ENCODE data around the gene EFEMP1. TPM values are rescaled to one million over a fixed set of nuclear protein-coding genes. Genes with fewer than 3 reads are reported as not detected.

The EFEMP1 gene
- polyA plus RNA-seq, 3 donors: 86.6 to 96.4 (median 95.5) TPM

DNA sequence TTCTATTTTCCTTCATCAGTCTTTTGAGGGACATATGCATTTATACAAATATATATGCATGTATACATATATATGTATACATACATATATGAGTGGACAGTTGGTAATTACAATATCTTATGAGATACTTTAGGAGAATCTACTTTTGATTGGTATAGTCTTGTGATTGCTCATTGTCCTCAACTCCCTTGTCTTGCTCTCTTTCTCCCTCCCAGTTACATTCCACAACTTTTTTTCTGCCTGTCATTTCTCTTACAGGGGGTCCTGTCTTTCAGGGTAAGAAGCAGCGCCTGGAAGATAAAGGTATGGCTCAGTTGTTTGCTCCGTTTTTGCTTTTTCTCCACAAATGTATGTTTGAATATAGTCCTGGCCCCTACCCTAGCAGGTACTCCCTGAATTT, 19.9 kb downstream of the EFEMP1 start:
- DNase-seq: no peak

DNA sequence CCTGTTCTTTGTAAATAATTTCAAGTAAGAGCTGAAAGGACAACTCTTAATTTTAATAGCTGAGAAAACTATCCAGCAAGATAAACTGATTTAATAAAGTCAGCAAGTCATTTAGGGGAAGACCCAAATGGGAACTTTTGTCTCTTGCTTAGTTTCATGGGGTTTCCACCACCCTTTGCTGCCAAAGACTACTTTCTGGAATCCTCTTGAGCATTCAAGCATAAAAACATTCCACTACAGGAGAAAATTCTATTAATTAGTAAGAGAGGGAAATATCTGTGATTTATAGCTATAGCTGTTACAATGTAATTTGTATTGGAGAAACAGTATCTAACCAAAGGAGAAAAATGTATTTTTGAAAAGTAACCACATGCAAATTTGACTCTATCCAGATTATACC, 20.6 kb downstream of the EFEMP1 start:
- DNase-seq: no peak

DNA sequence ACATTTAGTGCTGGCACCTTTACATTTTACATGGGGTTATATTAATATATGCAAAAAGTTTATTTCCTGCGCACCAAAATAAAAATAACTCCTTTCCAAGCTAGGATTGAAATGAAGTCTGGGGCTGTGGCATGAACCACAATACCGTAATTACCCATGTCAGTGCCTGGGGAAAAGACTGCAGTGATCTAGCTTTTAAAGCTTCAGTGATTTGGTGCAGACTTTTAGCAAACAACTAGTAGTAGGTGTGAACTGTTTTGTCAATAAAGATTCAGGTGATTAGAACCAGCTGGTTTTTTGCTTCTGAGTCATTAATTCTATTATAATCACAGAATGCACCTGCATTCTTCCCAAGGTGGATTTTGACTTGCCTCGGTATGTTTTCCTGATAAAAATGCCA, 21.2 kb downstream of the EFEMP1 start:
- no peak for DNase-seq

DNA sequence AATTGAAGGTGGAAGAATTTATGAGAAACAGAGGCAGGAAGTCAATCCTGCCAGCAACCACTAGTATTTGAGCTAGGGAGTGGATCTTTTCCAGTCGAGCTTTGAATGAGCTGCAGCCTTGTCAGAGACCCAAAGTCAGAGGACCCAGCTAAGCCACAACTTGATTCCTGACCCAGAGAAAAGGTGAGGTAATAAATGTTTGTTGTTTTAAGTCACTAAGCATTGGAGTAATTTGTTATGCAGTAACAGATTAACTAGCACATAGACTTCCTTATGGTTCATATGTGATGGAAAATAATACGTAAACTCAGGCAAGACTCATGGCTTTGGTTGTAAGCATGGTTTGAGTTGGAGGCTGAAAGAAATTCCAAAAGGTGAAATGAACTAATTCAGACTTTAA, 21.6 kb downstream of the EFEMP1 start:
- no peak for DNase-seq

DNA sequence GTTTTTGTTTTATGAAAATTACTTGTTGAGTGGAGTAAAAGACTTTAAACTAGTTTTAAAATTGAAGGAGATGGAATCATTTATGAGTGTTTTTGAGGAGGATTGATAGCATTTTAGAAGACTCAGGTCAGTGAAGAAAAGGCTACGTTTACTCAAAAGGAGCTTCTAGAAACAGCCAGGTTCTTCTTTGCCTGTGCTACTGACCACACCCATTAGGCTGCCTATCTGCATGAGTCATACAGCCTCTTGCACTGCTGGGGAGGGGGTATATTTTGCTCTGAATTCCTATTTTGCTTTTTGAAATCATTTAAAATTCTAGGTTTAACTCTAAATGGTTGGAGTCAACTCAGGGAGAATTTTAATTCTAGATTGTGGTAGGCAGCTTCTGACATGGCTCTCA, 22.3 kb downstream of the EFEMP1 start:
- DNase-seq: no peak

DNA sequence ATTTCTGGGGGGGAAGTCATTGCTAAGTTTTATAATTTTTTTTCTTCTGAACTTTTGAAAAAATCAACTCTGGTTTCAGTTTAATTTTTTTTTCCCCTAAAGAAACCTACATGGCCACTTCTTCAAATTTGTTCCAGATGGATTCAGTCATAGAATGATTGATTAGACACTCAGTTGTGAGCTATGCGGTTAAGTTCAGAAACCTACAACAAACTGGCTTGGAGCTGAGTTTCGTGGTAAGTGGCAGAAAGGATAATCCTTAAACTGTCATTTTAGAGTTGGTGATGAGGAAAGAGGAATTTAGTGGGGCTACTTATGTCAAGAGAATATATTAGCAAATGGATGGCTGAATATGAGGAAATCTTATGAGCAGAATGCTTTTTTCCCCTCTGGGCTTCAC, 23.7 kb downstream of the EFEMP1 start:
- no peak for DNase-seq

DNA sequence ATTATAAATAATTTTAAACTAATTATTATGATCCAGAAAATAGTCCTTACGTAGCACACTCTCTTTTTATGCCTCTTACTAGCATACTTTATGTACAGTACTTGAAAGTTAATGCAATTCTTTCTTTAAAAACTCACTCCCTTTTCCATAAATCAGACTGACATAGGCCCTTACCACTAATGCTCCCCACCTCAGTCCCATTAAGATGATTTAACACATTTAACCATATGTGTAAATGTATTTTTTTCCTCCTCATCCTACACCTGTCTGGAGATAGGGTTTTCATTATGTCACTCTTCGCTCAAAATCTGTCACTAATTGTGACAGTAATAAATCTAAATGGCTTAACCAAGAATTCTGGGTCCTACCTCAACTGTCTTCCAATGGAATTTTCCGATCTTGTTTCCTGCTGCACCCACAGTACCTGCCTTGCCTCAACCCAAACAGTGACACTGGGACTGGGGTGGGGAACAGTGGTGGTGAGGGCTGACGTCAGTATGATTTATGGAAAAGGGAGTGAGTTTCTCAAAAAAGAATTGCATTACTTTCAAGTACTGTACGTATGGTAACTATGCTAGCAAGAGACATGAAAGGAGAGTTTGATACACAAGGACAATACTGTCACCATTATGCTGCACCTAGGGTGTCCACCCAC, 25.1 kb downstream of the EFEMP1 start:
- DNase-seq: no peak

DNA sequence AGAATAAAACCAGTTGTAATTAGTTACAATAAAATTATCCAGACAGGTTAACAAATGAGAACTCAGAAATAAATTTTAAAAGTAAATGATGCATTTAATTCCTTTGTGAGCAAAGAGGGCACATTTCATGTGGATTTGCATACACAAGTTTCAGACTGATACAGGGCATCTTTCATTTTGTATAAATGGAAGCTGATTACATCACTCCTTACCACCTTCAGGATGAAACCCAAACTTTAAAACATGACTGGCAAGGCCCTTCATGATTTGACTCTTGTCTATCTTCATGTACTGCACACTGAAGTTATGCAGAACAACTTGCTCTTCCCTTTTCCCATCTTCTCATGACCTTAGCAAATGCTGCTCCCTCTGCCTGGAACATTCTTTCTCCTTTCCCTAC, 26.9 kb downstream of the EFEMP1 start:
- no peak for DNase-seq

DNA sequence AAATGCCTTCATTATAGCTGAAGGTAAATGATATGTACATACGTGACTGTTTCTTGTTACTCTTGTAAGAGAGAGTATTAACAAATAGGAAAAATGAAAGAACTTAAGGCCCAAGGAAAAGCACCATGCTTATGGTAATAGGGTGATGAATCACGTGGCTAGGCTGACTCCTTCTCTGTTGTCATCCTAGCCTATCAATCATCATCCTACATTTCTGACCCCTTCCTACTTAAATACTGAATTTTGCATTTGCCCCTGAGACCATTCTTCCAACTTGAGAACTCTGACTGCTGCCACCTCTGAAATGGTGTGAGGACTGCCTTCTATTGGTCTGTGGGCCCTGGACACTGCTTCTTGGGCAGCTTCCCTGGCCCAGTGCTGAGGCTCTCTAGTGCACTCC, 28.9 kb downstream of the EFEMP1 start:
- no peak for DNase-seq

DNA sequence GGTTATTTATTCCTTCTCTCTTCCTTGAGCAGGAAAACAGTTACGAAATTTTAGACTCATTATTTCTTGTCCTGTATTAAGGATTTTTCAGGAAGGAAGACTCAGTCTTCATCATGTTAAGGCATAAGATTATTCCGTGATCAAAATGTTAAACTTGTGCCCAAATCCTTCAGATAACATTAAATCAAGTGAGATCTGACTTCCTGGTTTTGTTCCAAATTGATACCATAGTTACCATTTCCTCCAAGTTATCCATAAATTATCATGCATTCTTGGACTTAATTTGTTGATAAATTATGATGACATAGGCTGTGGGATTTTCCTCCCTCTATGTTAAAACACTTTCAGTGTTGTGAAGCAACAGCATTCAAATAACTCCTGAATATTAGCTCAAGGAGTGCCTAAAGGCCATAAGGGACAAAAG, 31.9 kb downstream of the EFEMP1 start:
- no peak for DNase-seq

DNA sequence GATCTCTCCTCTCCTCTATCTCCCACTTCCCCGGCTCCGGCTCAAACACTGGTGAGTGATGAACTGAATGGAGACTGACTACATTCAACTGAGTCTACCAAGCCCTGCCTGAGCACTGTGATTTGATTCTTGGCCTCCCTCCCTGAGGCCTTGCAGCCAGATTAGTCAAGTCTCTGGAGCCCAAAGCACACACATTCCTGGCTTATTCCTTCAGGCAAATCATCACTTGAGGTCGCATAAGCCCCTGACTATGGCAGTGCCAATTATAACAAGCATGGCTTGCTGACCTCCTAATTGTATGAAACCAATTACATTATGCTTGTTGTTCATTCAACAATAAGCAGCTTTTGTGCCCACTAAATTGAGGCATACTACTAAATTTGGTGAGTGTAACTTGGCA, 34.6 kb downstream of the EFEMP1 start:
- no peak for DNase-seq

DNA sequence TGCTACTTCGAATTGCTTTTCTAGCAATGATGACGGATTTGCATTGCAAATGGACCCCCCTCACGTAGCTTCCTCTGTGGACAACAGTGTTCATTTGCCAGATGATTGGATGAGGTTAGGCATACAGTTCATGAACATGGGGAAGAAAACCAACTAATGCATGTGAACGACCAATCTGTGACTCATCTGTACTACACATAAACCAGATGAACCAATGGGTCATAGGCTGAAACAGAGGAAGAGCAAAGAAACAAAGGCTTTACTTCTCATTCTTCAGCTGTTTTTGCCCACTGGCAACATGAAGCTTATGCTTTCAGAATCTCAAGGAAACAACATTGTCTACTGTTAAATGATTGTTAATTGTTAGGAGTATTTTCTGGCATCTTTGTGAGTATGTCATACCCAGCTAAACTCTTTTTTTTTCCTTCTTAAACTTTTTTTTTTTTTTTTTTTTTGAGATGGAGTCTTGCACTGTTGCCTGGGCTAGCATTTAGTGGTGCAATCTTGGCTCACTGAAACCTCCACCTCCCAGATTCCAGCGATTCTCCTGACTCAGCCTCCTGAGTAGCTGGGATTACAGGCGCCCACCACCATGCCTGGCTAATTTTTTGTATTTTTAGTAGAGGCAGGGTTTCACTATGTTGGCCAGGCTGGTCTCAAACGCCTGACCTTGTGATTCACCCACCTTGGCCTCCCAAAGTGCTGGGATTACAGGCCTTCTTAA, 35.5 kb downstream of the EFEMP1 start:
- no peak for DNase-seq

DNA sequence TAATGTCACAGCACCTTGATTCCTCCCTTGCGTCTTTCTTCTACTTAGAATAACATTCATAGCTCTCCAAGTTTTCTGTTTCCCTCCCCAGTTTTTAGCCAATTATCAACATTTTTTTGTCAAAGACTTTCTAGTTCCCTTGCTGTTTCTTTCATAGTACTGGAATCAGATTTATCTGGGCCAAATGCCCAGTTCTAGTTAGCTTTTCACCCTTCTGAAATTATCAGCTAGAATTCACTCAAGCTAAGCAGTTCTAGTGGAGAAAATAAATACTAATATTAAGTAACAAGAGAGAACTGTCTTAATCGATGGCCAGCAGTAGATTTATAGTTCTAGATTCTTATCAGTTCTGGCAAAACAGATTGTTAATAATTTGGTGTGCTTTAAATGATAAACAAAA, 36.2 kb downstream of the EFEMP1 start:
- DNase-seq: no peak

DNA sequence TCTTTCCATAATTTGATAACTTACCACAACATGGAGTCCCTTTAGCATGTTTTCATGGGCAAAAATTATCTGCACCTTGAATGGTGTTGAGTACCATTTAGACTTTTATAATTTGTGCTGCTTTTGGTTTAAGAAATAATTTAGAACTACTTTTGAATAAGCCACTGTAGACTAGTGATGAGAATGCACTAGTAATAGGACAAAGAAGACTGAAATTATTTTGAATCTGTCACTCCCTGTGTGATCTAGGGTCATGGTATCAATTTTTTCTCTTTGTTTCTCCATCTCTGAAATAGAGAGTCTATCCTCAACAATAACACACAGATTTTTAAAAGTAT, 37.7 kb downstream of the EFEMP1 start:
- DNase-seq: no peak

DNA sequence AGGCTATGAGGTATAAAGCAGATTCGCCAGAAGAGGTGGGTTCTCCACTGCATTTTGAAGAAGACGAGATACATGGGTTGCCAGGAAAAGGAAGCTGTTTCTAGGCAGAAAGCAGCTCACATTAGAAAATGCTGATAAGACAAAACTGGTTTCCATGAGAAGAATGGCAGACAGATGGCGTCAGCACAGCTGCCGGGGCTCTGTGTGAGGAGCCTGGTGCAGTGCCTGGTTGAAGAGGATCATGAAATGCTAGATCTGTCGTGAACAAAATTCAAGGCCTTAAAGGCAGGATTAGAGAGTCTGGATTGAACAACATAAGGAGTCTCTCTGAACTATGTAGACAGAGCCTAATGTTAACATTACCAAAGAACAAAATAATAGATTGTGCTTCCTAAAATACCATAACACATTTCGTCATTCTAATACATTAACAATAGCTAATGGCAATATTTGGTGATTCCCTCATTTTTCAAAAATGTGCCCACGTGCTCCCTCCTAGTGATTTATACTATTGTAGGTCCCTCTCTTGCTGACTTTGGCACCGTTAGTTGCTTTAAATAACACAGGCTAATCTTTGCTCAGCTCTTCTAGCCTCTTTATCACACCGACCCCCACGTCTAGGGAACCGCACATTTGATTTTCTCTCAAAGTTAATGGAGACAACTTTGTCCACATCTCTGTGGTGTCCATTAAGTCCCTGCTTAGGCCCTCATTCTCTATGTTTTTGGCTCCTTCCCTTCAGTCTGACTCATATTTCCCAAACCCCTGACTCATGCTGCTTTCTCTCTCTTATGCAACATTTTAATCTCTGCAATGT, 38.2 kb downstream of the EFEMP1 start:
- DNase-seq: no peak

DNA sequence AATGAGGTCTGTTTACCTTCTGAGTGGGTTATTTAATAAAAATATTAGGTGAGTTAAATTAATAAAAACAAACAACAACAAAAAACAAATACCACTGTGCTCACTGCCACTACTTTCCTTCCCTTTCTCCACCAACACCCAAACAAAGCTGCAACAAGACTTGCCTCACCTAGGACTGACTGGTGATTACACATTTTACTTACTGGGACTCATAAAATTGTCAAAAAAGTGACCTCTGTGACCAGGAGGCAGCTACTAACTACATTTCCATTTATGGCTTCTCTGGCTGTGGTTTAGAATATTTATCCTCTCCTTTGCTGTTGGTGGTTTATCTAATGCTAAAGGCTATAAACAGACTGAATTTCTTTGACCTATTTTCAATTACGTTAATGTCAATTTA, 39.8 kb downstream of the EFEMP1 start:
- no peak for DNase-seq

DNA sequence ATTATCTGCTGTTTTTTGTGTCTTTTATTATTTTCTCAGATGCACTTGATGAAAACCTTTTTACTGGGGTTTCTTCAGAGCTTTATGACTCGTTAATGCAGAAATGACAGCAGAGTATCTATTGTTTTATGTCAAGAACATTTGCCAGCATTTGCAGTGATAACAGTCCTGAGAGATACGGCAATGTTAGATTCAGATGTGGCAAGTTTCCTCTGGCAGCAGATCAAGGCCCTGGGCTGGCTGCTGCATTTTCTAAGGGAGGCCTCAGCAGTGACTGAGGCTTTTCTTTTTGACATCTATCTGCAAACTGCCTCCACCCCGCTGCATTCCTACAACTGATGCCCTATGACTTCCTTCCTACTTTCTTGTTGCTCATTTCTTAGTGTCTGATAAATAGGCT, 40.2 kb downstream of the EFEMP1 start:
- DNase-seq: no peak

DNA sequence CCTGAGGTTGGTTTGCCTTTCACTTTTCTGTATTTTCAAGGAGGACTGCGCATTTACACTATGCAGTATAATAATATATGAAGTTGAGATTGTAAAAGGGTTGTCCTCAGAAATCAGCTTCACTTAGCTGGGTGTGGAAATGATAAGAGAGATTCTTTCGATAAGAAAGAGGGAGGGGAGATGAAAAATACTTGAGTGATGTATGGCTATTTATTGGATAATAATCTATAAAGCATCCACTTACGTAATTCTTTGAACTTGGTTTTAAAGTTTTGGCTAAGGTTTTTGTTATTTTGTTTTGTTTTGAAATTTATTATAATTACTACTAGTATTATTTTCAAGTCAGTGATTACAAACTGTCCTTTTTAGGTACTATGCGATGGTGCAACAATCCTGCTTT, 40.6 kb downstream of the EFEMP1 start:
- no peak for DNase-seq

DNA sequence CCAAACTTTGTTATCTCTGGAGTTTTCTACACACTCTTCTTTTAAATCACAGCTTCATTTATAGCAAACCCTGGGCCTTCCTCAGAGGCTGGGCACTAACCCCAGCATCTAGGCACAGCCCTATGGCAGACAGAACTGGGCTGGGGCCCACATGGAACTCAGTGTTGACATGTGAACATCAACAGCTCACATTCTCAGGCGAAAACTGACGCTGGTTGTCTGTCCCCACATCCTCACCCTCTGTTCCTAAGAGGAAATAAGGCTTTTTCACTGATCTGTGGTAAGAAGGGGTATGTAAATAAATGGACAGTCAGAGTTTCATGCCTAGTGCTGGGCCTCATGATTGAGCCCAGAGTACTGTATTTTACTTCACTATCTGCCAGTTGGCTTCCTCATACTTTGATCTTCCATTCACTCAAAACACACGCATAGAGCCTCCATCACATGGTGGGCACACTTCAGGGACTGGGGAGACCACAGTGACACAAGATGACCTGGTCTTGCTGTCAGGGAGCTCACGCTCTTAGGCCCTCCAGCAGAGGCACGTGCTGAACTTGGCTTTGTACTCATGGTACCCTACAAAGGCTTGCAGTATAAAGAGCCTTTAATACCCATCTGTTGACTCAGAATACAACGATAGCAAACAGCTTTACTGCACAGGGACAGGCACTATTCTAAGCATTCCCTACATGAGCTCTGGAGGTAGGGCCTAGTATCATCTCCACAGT, 43.0 kb downstream of the EFEMP1 start:
- no peak for DNase-seq

DNA sequence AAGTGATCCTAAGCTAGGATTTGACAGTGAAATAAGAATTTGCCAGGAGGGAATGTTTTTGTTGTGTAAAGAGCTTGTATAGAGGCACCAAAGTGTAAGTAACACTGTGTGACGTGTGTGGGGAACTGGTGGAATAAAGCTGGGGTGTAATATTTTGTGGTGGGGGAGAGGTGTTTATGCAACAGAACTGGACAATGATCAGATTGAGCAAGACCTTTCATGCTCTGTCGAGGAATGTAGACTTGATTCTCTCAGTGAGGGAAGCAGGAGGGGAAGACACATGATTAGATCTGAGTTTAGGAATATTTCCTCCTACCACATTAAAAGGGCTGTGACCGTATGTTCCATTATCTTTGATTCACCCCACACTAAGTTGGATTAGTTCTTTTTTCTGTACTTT, 43.6 kb downstream of the EFEMP1 start:
- no peak for DNase-seq

DNA sequence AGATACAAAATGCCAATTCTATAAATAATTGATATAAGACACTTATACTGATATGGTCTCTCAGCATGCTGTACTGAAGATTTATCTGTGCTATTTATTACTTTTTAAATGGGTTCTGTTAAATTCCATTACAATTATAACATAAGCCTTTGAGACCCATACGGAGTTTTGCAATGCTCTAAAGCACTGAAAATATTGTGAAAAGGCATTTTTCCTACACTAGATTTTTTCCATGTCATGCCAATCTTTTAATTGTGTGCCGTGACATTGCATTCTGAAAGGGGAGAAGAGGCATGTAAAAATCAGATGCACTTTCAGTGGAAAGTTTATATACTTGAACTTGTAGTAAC, 46.5 kb downstream of the EFEMP1 start:
- no peak for DNase-seq

DNA sequence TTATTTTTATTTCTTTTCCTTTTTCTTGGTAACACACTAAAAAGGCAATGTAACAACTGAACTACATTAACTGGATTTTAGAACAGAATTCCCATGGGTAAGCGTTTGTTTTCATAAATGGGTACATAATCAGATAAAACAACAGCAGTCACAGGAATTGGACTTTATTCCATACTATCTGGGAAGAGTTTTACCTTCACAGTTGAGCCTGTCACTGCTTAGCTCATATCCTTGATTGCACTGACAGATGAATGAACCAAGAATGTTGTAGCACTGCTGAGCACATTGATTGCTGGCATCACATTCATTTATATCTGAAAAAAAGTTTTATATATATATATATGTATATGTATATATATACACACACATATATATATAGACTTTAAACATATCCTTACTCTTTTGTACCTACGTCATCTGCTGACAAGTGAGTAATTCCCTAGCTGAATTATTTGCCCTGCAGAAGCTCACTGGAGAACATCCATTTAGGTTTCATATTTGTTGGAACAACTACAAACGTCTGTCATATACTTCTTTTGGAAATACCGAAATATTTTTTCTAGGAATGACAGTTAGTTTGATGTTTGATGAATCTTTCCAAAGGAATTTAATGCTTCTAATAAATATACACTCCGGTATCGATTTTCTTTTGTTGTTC, 47.0 kb downstream of the EFEMP1 start:
- DNase-seq: no peak

All from renal pelvis (tissue), 4 donors.